EH (cell line): ENCODE data around the gene ADGRA1.
"Not testable (repeated sequence)": the region's sequence is repeated elsewhere in the genome, so short reads cannot be mapped to it uniquely, and the experiment has no call there.

ENCODE experiments used
- DNase-seq: peaks from one replicate; pipeline ENCODE4 v3.0.0-alpha.2; 2015; ENCODE audit warnings: low read depth

Gene ADGRA1

DNA sequence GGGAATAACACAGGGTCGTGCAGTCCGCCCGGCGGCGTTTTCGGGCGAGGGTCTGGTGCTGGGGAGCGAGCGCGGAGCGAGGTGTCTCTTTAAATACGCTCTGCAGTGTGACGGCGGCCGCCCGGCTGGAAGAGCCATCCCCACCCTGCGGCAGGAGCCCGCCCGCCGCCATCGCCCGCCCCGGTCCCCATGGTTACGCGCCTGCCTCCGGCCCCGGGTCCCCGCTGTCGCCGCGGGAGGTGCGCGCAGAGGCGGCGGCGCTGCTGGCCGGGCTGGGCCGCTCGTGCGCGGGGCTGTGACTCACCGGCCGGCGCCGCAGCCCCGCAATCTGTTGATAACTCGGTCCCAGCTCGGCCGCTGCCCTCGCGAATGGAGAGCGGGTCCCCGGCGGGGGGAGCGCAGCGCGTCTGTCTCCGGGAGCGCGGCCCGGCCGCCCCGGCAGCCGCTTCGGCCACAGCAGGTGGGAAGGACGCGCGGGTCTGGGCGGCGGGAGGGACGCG lies at the start of gene ADGRA1:
Gene ADGRA1, plus strand, starts transcription at position 246 of the 500 bp plus-strand sequence. CDS start 986 bp downstream, outside the sequence.
- DNase-seq: no peak

DNA sequence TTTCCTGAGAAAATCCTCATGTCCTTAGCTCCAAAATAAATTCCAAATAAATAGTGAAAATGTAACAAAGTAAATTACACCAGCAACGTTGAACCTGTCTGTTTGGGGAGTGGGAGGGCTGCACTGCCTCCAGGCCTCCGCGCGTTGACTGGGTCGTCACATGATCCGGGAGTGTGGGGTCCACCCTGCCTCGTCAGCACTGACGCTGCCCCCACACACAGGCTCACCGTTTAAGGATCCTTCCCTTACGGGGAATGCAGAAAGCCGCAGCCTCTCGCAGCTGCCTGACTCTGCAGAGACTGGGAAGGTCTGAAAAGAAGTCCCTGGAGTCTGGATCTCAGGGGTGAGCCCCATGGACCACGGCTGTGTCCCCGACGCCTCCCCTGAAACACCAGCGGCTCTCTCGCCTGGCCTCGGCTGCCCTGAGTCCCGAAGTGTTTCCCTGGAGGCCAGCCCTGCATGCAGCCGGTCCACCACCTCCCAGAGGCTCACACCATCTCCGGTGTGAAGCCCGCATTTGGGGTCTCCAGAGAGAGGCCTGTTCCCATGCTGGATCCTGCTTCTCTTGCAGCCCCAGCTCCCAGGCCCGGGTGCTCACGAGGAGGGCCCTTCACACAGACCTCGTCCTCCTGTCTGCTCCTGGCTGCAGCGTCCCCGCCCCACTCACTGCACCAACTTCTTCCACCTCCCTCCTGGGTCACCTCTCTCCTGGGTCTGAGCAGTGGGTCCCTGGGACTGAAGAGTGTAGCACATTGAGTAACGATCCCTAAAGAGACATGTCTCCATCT lies 49.5 kb upstream of the ADGRA1 start:
- no peak for DNase-seq

DNA sequence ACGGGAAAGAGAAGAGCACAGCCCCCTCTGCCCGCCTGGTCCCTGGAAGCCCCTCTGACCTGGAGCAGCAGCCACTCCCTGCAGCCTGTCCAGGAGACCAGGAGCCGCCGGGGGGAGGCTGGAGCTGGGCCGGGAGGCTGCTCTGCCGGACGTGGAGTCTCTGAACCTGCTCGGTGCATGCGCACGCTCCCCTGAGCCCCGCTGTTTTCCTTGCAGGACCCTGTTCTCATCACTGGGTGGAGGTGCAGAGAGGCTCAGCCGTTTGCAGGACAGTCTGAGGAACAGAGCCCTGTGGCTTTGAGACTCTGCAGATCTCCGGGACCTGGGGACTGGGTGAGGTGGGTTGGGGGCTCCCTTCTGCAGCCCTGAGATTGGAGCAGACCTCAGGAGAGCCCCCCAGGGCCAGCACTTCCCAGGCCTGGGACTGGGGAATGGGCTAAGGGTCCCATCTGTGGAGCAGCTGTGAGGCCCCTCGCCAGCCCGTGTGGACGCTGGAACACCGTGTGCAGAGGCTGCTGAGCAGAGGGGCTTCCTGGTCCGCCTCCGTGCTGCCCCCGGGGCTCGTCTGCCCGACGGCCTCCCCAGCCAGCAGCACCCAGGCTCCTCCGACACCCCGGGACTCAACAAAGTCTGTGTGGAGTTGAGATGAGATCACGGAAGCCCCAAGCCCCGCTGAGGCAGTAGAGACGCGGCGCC lies 48.5 kb upstream of the ADGRA1 start:
- DNase-seq: no peak

GRCh38 chr10:133039803-133040165 lies 47.9 kb upstream of the ADGRA1 start:
- no peak for DNase-seq

DNA sequence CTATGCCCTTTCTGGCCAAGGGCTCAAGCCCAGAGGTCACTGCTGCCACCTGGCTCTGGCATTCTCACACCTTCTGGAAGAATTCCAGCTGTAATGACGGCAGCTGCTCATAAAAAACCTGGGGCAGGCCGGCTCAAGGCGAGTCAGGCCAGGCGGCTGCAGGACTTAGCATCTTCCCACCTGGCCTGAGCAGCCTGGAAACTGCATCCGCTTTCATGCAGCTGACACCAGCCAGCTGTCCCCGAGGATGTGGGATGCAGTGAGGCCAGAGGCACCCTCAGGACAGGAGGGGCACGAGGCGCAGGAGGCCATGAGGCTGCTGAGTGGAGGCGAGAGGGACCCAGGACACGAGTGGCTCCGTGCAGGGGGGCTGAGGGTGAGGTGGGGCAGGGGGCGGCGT lies 47.5 kb upstream of the ADGRA1 start:
- no peak for DNase-seq

- DNase-seq: no peak
Observed at GRCh38 chr10:133041101-133041500, 46.6 kb upstream of the ADGRA1 start.

DNA sequence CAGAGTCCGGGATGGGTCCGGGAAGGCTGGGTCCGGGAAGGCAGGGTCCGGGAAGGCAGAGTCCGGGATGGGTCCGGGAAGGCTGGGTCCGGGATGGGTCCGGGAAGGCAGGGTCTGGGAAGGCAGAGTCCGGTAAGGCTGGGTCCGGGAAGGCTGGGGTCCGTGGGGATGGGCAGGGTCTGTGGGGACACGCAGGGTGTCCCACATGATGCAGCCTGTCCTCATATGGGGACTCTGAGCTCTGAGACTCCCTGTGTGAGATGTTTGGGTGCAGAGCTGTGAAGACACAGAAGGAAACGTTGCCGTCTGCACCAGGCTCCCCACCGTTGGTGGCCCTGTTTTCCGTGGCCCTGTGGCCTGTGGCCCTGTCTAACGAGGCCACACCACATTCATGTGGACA lies 45.7 kb upstream of the ADGRA1 start:
- DNase-seq: no peak

DNA sequence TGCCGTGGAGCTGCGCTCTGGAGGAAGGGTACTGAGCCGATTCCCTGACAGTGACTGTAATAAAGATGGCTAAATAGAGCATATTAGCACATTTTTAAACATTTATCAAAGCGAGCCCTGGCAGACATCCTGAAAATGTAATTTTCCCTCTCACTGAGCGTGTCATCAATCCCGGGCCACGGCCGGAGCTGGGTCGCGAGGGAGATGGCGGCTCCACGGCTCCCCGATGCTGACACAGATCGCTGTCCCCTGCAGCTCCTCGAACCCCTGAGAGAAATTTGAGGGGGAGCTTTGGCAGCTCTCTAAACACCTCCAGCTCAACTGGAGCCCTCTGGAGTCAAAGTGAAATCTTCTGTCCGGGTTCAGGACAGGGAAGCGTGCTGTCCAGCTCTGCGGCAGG lies 44.9 kb upstream of the ADGRA1 start:
- DNase-seq: no peak

- DNase-seq: no peak
Observed at GRCh38 chr10:133043541-133044225, 44.0 kb upstream of the ADGRA1 start.

- DNase-seq: peak; percentile 6
Observed at GRCh38 chr10:133044401-133044811, 43.3 kb upstream of the ADGRA1 start.

- DNase-seq: no peak
Observed at GRCh38 chr10:133045556-133046389, 42.0 kb upstream of the ADGRA1 start.

- no peak for DNase-seq
Observed at GRCh38 chr10:133046390-133046765, 41.3 kb upstream of the ADGRA1 start.

GRCh38 chr10:133047526-133048123 lies 40.1 kb upstream of the ADGRA1 start:
- no peak for DNase-seq

- DNase-seq: no peak
Observed at GRCh38 chr10:133048266-133048665, 39.5 kb upstream of the ADGRA1 start.

DNA sequence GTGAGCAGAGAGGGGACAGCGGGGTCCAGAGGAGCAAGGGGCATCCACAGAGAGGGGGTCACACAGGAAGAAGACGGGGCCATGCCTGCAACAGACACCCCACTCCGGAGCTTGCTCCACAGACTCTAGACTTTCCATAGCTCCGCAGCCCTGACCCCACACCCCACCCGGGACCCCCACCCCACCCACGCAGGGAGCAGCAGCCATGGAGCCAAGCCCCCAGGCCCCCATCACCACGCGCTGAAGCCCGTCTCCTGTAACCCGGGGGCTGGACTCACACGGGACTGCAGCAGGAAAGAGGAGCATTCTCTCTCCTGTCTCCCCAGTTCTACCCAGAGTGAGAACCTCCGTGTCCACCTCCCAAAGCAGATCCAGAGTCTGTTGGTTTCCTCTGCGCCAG lies 38.8 kb upstream of the ADGRA1 start:
- DNase-seq: no peak

DNA sequence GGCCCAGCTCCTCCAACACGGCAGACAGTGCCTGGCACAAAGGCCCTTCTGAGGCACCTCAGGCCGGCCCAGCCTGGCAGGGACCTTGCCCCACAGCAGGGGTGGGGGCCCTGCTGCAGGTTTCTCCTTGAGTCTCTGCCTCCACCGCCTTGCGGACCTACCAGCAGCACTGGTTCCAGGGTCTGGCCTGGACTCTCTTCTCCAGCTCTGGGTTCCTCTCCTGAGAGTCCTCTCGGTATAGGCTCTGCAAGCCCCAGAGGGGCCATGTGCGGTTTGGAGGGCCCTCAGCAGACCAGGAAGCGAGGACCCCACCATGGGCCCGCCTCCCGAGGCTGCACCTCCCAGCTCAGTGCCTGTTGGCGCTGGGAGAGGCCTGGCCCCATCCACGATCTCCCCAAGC lies 38.1 kb upstream of the ADGRA1 start:
- DNase-seq: no peak

- DNase-seq: no peak
Observed at GRCh38 chr10:133050371-133050770, 37.4 kb upstream of the ADGRA1 start.

DNA sequence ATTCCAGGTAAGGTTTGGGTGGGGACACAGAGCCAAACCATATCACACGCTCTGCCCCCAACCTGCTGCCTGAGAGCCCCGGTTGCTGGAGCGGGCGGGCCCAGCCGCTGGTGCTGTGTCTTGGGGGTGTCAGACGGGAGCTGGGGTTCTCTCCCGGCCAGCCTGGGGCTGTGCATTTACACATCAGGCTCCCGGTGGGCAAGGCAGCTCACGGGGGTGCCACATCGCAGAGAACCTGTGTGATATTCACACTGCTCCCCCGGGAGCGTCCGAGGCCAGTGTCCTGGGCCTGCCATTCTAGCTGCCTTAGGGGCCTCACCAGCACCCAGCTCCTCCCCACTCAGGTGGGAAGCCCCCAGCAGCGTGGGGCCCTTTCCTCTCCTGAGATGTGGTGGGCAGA lies 35.6 kb upstream of the ADGRA1 start:
- no peak for DNase-seq

DNA sequence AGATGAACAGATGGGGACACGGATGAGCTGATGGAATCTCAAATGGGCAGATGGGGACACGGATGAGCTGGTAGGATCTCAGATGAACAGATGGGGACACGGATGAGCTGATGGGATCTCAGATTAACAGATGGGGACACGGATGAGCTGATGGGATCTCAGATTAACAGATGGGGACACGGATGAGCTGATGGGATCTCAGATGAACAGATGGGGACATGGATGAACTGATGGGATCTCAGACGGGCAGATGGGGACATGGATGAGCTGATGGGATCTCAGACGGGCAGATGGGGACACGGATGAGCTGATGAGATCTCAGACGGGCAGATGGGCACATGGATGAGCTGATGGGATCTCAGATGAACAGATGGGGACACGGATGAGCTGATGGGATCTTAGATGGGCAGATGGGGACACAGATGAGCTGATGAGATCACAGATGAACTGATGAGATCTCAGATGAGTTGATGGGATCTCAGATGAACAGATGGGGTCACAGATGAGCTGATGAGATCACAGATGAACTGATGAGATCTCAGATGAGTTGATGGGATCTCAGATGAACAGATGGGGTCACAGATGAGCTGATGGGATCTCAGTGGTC lies 34.1 kb upstream of the ADGRA1 start:
- DNase-seq: not testable (repeated sequence)

DNA sequence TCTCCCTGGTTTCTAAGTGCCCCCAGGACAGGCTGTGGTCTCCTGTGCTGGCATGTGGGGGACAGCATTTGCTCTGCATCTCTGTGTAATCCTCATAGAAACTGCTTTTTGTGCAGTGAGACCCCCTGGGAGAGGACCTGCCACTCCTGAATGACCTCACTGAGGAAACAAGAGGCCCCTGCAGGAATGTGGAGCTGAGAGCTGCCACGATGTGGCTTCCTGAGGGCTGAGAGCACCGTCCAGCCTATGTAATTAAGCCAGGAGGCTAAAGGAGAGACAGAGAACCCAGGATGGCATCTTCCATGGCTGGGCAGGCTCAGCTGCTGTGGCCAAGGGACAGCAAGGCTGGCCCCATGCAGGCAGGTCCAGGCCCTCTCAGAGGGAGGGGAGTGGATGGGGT lies 32.3 kb upstream of the ADGRA1 start:
- DNase-seq: no peak

DNA sequence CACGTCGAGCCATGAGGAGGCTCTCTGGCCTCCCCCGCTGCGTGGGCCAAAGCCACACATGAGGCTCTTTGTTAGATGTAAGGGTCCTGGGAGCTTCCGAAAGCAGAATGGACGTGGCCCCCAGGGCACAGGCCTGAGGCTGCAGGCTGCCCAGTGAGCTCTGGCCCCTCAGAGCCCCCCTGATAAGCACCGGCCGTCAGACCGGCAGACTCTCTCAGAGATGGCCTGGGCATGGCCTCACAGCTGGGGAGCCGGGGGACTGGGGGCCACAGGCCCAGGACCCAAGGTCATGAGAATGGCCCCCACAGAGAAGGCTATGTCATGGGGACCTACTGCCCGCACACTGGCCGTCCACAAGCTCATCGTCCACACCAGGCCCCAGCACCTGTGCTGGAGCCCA lies 31.7 kb upstream of the ADGRA1 start:
- DNase-seq: no peak
